HepG2 (cell line): ENCODE results near the gene SIRT6. TPM values are rescaled to one million over a fixed set of nuclear protein-coding genes. Genes with fewer than 3 reads are reported as not detected.

ENCODE experiments used
- ASH2L ChIP-seq: fragments of 300-600, 200-600 bp; sonication (generic); IDR thresholded peaks from 2 replicates; pipeline ENCODE4 v1.7.0; 2017; ENCODE audit warnings: low read depth, mild to moderate bottlenecking, moderate library complexity, mixed read lengths, low read length; ENCODE audit not compliant: insufficient read length
- ATF6 ChIP-seq: sonication (generic); formaldehyde crosslinking; conservative IDR thresholded peaks from 2 replicates; pipeline ENCODE4 v1.4.0; 2020; ENCODE audit warnings: missing genetic modification reagents
- HMGA1 ChIP-seq: sonication (generic); formaldehyde crosslinking; conservative IDR thresholded peaks from 2 replicates; pipeline ENCODE4 v1.4.0; 2020; ENCODE audit warnings: missing genetic modification reagents
- HOXA5 ChIP-seq: sonication (generic); formaldehyde crosslinking; IDR thresholded peaks from 2 replicates; pipeline ENCODE4 v1.4.0; 2020; ENCODE audit warnings: missing genetic modification reagents
- ISX ChIP-seq: sonication (generic); formaldehyde crosslinking; conservative IDR thresholded peaks from 2 replicates; pipeline ENCODE4 v1.5.0; 2020; ENCODE audit warnings: missing genetic modification reagents
- MAF1 ChIP-seq: sonication (generic); formaldehyde crosslinking; IDR thresholded peaks from 2 replicates; pipeline ENCODE4 v1.5.0; 2020; ENCODE audit warnings: missing genetic modification reagents, borderline replicate concordance
- NFATC3 ChIP-seq: sonication (generic); formaldehyde crosslinking; IDR thresholded peaks from 2 replicates; pipeline ENCODE4 v1.5.1; 2020; ENCODE audit warnings: mild to moderate bottlenecking, missing genetic modification reagents
- NFE2L1 ChIP-seq: sonication (generic); formaldehyde crosslinking; IDR thresholded peaks from 2 replicates; pipeline ENCODE4 v1.4.0; 2020; ENCODE audit warnings: missing genetic modification reagents, mild to moderate bottlenecking, borderline replicate concordance
- NFE2L2 ChIP-seq: fragments of 150-350 bp; IDR thresholded peaks from 2 replicates; pipeline ENCODE4 v1.6.1; 2014; ENCODE audit warnings: low read length
- RFXAP ChIP-seq: sonication (generic); formaldehyde crosslinking; IDR thresholded peaks from 2 replicates; pipeline ENCODE4 v1.4.0; 2020; ENCODE audit warnings: missing genetic modification reagents, borderline replicate concordance
- RNF219 ChIP-seq: sonication (generic); formaldehyde crosslinking; IDR thresholded peaks from 2 replicates; pipeline ENCODE4 v1.5.0; 2020; ENCODE audit warnings: mild to moderate bottlenecking, missing genetic modification reagents
- SALL1 ChIP-seq: sonication (generic); formaldehyde crosslinking; IDR thresholded peaks from 2 replicates; pipeline ENCODE4 v1.8.0; 2022; ENCODE audit warnings: mild to moderate bottlenecking, missing genetic modification reagents
- SMAD9 ChIP-seq: sonication (generic); formaldehyde crosslinking; IDR thresholded peaks from 2 replicates; pipeline ENCODE4 v1.5.1; 2020; ENCODE audit warnings: mild to moderate bottlenecking, missing genetic modification reagents
- TFAP4 ChIP-seq: sonication (generic); IDR thresholded peaks from 2 replicates; pipeline ENCODE4 v1.6.1; 2016; ENCODE audit warnings: low read depth, borderline replicate concordance
- THYN1 ChIP-seq: sonication (generic); formaldehyde crosslinking; IDR thresholded peaks from 2 replicates; pipeline ENCODE4 v1.8.1; 2023; ENCODE audit warnings: low read depth, mild to moderate bottlenecking, moderate library complexity, missing genetic modification reagents, borderline replicate concordance
- ZBTB46 ChIP-seq: sonication (generic); formaldehyde crosslinking; IDR thresholded peaks from 2 replicates; pipeline ENCODE4 v1.4.0; 2020; ENCODE audit warnings: mild to moderate bottlenecking, missing genetic modification reagents, borderline replicate concordance
- ZFP62 ChIP-seq: sonication (generic); formaldehyde crosslinking; IDR thresholded peaks from 2 replicates; pipeline ENCODE4 v1.4.0; 2020; ENCODE audit warnings: missing genetic modification reagents
- ZNF17 ChIP-seq: sonication (generic); formaldehyde crosslinking; IDR thresholded peaks from 2 replicates; pipeline ENCODE4 v1.5.0; 2020; ENCODE audit warnings: mild to moderate bottlenecking, missing genetic modification reagents
- ZNF496 ChIP-seq: sonication (generic); formaldehyde crosslinking; IDR thresholded peaks from 2 replicates; pipeline ENCODE4 v1.8.1; 2023; ENCODE audit warnings: mild to moderate bottlenecking, moderate library complexity, missing genetic modification reagents; ENCODE audit not compliant: insufficient replicate concordance
- ZNF619 ChIP-seq: sonication (generic); formaldehyde crosslinking; IDR thresholded peaks from 2 replicates; pipeline ENCODE4 v1.4.0; 2020; ENCODE audit warnings: mild to moderate bottlenecking, missing genetic modification reagents
- polyA plus RNA-seq, 8 experiments: library from polyadenylated mRNA; depleted of rRNA in 3 of 8; stranded (reverse) in 7 of 8; unstranded in 1 of 8; fragments of >200 nt; fragmentation: Illumina TruSeq in 4 of 8; extraction: Trizol in 4 of 8; gene quantifications; 2 replicates each; pipeline versions ENCODE4 v1.2.1 to v1.2.3, GENCODE V29; 2011 to 2016; ENCODE audit warnings: low read depth in 4 of 8, missing spikeins in 1 of 8, mixed read lengths in 1 of 8; ENCODE audit not compliant: insufficient read depth in 1 of 8
- total RNA-seq, 5 experiments: library from RNA; depleted of rRNA; stranded (reverse); fragments of >200 nt; fragmentation: Illumina TruSeq; extraction: Trizol; gene quantifications; 2 replicates each; pipeline ENCODE4 v1.2.3, GENCODE V29; 2016; ENCODE audit warnings: low read depth in 1 of 5

Gene SIRT6
- total and polyA plus RNA-seq, 2 of the 13 experiments (the other 11 are each of a cell fraction or from before 2014, with no cell fraction given), result 11.0 to 18.4 TPM

- no peak for TF ChIP-seq ATF6
- TF ChIP-seq ZNF496 (CRISPR knock-in tag), result no peak
- TF ChIP-seq MAF1 (CRISPR knock-in tag), result no peak; the same call in 1 of the 2 replicates
- no peak for TF ChIP-seq HMGA1 (CRISPR knock-in tag)
- no peak for TF ChIP-seq NFE2L2
- no peak for TF ChIP-seq NFATC3
- no peak for TF ChIP-seq SMAD9 (CRISPR knock-in tag)
- no peak for TF ChIP-seq TFAP4
- no peak for TF ChIP-seq THYN1 (CRISPR knock-in tag)
- TF ChIP-seq ISX (CRISPR knock-in tag), result no peak
- TF ChIP-seq ZBTB46 (CRISPR knock-in tag), result no peak
- TF ChIP-seq RNF219 (CRISPR knock-in tag), result no peak
- TF ChIP-seq ZFP62, result no peak
- 0 out of 2 replicates have a peak, but pooled peaks have one; percentile 50 for TF ChIP-seq ZNF619
- no peak for TF ChIP-seq HOXA5 (CRISPR knock-in tag)
- TF ChIP-seq SALL1 (CRISPR knock-in tag), result peak; percentile 85
- TF ChIP-seq ZNF17, result no peak
- TF ChIP-seq RFXAP (CRISPR knock-in tag), result peak; percentile 66
- no peak; the same call in 1 of the 2 replicates for TF ChIP-seq NFE2L1 (CRISPR knock-in tag)
- peak; percentile 88 for TF ChIP-seq ASH2L
Observed at GRCh38 chr19:4182084-4182810, at the start of gene SIRT6, which contains the start of gene ANKRD24 (continued).
